WTC11 (cell line): Measurements from ENCODE around the gene CAPN15.

Experiments used
- KAT7 ChIP-seq: sonication (generic); formaldehyde crosslinking; IDR thresholded peaks from 2 replicates; pipeline ENCODE4 v1.8.1; 2023; ENCODE audit warnings: missing genetic modification reagents, mild to moderate bottlenecking, borderline replicate concordance
- NFYB ChIP-seq: sonication (generic); formaldehyde crosslinking; conservative IDR thresholded peaks from 2 replicates; pipeline ENCODE4 v1.8.0; 2022; ENCODE audit warnings: low read depth, missing genetic modification reagents
- SP1 ChIP-seq: sonication (generic); formaldehyde crosslinking; conservative IDR thresholded peaks from 2 replicates; pipeline ENCODE4 v1.8.1; 2022; ENCODE audit warnings: missing genetic modification reagents
- TF ChIP-seq, protein P1 (sequence below): sonication (generic); formaldehyde crosslinking; IDR thresholded peaks from 2 replicates; pipeline ENCODE4 v1.8.0; 2022; ENCODE audit warnings: mild to moderate bottlenecking, missing genetic modification reagents
- TF ChIP-seq, protein P2 (sequence below): fragments of 200-600 bp; IDR thresholded peaks from 2 replicates; pipeline ENCODE4 v1.8.0; 2022; ENCODE audit warnings: antibody characterized with exemption
- TF ChIP-seq, protein P3 (sequence below): fragments of 250-450 bp; sonication (Bioruptor Pico); IDR thresholded peaks from 2 replicates; pipeline ENCODE4 v1.9.0; 2021; ENCODE audit warnings: mild to moderate bottlenecking
- TF ChIP-seq, protein P4 (sequence below): sonication (generic); formaldehyde crosslinking; IDR thresholded peaks from 2 replicates; pipeline ENCODE4 v1.8.1; 2023; ENCODE audit warnings: mild to moderate bottlenecking, moderate library complexity, missing genetic modification reagents

DNA sequence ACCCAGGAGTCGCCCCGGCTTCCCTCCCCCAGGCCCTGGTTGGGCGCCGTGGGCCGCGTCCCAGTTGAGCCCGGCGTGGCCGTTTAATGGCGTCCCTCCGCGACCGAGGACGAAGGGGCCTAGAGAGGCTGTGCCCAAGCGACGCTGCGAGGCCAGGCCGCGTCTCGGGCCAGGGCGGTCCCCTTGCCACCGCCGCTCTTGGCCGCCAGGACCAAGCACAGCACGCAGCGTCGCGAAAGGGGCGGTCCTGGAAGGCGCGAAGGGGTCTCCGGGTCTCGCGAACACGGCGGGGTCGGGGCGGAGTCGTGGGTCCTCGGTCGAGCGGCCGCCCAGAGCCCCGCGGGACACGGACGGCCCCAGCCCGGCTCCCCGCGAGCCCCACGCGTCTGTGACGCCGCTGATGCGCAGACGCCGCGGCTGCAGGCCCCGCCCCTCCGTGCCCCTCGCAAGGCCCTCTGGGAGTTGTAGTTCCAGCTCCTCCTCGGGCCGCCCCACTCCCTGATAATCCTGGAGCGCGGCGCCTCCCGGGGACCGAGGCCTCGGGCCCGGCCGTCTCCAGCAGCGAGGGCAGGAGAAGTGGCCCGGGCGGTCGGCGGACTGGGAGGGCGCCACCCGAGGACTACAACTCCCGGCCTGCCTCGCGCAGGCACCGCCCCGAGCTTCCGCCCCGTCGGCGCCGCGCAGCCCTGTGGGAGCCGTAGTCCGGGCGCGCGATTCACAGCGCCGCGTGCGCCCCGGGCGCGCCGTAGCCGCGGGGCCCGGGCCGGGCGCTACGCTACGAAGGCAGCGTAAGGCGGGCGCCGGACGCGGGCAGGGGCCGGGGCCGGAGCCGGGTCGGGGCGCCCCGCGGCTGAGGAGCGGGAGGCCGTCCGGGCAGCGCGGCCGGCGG is at the start of gene CAPN15:
- TF ChIP-seq, protein P1, sequence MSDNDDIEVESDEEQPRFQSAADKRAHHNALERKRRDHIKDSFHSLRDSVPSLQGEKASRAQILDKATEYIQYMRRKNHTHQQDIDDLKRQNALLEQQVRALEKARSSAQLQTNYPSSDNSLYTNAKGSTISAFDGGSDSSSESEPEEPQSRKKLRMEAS (CRISPR knock-in tag) = peak; percentile 82
- TF ChIP-seq, protein P2, sequence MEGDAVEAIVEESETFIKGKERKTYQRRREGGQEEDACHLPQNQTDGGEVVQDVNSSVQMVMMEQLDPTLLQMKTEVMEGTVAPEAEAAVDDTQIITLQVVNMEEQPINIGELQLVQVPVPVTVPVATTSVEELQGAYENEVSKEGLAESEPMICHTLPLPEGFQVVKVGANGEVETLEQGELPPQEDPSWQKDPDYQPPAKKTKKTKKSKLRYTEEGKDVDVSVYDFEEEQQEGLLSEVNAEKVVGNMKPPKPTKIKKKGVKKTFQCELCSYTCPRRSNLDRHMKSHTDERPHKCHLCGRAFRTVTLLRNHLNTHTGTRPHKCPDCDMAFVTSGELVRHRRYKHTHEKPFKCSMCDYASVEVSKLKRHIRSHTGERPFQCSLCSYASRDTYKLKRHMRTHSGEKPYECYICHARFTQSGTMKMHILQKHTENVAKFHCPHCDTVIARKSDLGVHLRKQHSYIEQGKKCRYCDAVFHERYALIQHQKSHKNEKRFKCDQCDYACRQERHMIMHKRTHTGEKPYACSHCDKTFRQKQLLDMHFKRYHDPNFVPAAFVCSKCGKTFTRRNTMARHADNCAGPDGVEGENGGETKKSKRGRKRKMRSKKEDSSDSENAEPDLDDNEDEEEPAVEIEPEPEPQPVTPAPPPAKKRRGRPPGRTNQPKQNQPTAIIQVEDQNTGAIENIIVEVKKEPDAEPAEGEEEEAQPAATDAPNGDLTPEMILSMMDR = no peak
- TF ChIP-seq, protein P3, sequence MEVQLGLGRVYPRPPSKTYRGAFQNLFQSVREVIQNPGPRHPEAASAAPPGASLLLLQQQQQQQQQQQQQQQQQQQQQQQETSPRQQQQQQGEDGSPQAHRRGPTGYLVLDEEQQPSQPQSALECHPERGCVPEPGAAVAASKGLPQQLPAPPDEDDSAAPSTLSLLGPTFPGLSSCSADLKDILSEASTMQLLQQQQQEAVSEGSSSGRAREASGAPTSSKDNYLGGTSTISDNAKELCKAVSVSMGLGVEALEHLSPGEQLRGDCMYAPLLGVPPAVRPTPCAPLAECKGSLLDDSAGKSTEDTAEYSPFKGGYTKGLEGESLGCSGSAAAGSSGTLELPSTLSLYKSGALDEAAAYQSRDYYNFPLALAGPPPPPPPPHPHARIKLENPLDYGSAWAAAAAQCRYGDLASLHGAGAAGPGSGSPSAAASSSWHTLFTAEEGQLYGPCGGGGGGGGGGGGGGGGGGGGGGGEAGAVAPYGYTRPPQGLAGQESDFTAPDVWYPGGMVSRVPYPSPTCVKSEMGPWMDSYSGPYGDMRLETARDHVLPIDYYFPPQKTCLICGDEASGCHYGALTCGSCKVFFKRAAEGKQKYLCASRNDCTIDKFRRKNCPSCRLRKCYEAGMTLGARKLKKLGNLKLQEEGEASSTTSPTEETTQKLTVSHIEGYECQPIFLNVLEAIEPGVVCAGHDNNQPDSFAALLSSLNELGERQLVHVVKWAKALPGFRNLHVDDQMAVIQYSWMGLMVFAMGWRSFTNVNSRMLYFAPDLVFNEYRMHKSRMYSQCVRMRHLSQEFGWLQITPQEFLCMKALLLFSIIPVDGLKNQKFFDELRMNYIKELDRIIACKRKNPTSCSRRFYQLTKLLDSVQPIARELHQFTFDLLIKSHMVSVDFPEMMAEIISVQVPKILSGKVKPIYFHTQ (CRISPR knock-in tag) = no peak
- TF ChIP-seq KAT7 (peak; percentile 79), NFYB (CRISPR knock-in tag) (no peak), SP1 (peak; percentile 90)
- TF ChIP-seq, protein P4, sequence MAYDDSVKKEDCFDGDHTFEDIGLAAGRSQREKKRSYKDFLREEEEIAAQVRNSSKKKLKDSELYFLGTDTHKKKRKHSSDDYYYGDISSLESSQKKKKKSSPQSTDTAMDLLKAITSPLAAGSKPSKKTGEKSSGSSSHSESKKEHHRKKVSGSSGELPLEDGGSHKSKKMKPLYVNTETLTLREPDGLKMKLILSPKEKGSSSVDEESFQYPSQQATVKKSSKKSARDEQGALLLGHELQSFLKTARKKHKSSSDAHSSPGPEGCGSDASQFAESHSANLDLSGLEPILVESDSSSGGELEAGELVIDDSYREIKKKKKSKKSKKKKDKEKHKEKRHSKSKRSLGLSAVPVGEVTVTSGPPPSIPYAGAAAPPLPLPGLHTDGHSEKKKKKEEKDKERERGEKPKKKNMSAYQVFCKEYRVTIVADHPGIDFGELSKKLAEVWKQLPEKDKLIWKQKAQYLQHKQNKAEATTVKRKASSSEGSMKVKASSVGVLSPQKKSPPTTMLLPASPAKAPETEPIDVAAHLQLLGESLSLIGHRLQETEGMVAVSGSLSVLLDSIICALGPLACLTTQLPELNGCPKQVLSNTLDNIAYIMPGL = peak; percentile 93; the same call in 1 of the 2 replicates
